Measurements from ENCODE around the gene STS.
"Not testable (repeated sequence)": the region's sequence is repeated elsewhere in the genome, so short reads cannot be mapped to it uniquely, and the experiment has no call there.

Gene STS

DNA sequence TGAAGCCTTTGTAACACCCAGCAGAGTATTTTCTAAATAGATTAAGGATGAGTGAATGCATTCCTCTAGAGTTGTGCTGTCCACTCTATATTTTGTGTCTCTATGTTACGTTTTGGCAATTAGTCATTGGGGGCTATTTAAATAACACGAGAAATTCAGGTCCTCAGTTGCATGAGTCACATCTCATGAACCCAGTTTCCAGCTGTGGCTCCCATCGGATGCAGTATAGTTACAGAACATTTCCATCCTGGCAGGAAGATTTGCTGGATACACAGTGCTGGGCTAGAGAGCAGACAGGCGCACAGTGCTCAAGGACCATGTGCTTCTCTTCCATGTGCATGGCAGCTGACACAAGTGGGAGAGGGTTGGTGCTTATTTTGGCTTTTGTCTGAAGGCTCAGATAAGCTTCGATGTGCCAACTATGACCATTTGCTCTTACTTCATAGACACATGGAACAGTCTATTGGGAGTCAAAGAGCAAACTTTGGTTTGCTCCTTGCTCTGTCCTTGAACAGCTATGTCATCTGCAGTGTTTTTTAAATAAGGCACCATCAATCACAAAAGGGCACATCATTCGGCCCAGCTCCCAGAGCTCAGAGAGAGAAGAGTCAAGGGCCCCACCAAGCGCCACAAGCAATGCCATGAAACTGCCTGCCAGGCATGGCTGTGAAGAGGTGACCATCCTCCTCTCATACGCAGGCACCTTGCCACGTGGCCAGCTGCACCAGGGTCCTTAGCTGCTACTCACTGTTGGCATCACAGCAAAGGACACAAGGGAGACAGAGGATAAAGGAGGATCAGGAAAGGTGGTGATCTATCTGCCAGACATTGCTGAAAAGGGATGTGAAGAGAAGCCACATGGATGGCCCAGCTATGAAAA, 8.1 kb upstream of the STS start:
- DNase-seq: no peak

DNA sequence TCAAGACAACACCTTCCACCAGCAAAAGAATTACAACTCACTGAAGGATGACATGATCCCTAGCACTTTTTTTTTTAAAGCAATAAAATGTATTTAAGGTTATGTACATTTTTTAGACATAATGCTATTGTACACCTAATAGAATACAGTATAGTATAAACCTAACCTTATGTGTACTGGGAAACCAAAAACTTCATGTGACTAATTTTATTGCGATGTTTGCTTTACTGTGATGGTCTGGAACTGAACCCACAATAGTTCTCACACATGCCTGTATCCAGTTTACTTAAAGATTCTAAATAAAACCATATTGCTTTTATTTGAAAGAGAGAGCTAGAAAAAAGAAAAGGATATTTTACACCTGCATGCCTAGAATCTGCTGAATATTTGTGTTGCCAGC, 4.4 kb upstream of the STS start:
- DNase-seq: no peak

DNA sequence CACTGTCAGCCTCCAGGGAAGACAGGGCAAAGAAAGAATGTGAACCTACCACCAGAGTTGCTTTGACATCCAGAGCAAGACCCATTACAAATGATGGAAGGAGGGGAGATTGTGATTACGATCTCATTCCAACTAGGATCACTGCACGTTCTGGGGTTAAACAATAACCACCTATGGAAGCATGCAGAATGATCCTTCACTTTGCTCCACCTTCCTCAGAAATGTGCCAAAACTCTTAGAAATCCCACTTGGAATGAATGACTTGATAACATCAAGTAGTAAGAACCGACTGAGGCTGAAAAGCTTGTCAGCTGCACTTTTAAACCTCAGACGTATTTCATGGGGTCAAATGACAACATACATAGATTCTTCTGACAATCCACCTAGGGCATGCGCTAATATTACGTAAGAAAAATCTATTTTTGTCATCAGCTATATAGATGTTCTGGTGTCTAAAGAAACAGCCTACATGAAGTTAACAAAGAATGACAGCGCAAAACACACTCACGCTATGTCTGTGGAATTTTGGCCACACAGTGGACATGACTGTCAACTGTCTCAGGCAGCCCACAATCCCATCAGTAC, 3.5 kb upstream of the STS start:
- DNase-seq: no peak

DNA sequence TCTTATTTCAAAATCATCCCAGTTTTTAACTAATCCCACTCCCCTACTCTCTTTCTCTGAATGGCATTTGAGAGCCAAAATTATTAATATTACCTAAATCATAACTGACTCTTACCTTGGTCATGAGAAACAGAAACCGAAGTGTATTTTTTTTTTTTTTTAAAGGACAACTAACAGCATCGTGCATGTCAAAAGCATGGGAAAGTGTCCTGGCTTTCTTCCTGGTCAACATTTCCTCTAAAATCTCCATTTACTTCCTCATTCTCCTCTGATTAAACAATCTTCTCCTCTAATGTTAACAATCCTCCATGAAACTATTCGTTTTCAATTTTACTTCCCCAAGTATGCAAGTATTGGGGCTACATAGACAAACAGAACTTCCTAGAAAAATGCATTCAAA, 2.1 kb upstream of the STS start:
- no peak for DNase-seq

DNA sequence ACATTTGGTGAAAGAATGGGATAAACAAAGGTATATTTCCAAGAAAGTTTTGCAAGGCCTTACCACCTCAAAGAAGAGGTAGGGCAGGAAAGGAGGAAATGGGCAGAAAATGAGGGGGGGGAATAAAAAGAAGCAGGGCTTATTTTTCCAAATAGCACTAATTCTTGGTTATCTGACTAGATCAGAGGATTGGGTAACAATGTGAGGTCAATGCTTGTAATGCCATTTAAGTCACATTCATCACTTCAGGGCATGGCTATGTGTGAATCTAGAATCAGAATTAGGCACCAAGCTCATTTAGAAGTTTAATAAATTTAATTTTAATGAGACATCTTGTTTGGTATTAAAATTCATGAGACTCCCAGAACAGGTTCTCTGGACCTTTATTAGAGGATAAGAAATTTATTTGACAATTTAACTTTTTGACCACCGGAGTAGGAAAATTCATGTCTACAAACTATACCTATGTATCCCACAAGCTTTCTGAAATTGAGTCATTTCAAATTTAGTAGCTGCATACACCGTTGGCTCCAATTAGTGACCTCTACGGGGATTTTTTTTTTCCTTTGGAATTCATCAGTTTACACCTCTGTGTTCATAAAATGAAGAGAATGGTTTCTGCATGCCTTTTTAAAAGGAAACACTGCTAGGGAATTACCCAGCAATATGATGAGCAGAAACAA, 1.4 kb upstream of the STS start:
- DNase-seq: no peak

DNA sequence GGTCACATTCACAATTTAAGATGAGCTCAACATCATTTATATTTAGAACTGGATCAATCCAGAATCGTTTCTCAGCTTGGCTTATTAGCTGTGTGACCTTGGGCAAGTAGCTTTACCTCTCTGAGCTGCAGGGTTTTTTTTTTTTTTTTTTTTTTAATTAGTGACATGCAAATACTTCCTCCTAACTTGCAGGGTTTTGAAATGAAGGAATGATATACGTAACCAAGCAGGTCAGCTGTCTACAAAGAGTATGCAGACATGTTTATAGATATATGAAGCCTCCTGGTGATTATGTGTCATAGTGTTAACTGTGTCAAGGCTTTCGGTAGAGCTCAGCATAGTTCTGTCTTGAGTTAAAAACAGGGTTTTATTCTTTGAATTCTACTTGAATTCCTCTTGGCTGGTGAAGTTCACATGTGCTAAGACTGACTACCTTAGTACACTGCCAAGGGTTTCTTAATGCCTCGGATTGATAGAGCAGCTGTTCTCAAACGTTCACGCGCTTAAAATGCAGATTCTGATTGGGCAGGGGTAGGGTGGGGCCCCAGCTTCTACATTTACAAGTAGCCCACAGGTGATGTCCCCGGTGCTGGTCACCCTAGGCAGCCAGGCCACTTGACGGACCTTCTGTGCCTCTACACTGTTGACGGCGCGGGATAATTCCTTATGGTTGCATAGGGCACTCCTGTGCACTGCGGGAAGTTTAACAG, 654 bp upstream of the STS start:
- DNase-seq: no peak

DNA sequence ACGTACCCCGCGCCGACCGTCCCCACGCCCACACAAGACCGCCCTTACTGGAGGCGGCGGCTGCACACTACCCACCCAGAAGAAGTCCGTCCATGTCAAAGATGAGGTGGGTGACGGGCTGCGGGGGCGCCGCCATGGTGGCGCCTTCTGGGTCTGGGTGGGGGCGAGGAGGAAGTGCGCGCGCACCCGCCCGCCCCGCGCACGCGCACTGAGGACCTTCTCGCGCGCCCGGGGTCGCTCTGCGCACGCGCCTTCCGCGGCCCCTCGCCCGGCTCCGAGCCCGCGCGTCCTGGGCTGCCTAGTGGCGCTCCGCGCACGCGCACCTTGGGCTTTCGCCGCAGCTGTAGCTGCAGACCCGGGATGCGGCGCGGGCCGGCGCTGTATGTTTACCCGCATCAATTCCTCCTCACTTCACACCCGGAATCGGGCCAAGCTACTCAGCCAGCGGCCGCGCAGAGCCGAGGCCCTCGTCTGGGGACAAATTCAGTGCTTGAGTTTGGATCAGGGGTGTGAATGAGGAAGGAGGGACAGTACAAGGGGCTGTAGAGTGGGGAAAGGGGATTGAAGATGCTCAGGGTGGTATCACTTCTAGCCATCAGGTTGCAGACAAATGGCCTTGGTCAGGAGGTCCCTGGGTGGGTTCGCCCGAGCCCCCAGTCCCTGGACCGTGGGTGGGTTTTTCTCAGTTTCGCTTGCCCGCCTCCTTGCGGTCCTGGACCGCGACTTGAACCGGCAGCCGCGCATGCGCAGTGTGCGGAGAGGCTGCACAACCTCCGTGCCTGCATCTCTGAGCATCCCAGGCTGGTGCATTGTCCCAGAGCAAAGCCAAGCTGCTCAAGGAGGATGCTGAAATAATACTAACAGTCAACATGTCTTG, 704 bp downstream of the STS start, which contains the start of gene PUDP:
Gene PUDP, minus strand, starts transcription at position 176 of the 877 bp plus-strand sequence. Its CDS starts 40 bp downstream, at position 136.
- peak; percentile 83 for DNase-seq

DNA sequence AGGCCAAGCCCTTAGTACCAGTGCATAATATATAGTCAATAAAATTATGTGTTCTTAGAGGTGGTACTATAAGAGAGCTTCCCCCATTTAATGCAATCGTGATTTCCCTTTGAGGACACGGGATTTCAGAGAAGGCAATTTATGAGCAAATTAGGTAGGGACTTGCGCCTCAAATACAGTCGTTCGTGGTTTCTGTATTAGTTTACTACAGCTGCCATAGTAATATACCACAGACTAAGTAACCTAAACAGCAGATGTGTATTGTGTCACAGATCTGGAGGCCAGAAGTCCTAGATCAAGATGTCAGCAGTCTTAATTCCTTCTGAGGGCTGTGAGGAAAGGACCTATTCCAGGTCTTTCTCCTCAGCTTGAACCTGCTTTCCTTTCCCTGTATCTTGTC, 1.9 kb downstream of the STS start:
- no peak for DNase-seq

DNA sequence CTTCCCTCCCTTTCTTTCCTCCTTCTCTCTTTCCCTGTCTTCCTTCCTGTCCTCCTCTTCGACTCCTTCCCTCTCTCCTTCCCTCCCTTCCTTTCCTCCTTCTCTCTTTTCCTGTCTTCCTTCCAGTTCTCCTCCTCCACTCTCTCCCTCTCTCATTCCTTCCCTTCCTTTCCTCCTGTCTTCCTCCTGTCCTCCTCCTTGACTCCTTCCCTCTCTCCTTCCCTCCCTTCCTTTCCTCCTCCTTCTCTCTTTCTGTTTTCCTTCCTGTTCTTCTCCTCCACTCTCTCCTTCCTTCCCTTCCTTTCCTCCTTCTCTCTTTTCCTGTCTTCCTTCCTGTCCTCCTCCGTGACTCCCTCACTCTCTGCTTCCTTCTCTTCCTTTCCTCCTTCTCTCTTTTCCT, 5.7 kb downstream of the STS start:
- no peak for DNase-seq

DNA sequence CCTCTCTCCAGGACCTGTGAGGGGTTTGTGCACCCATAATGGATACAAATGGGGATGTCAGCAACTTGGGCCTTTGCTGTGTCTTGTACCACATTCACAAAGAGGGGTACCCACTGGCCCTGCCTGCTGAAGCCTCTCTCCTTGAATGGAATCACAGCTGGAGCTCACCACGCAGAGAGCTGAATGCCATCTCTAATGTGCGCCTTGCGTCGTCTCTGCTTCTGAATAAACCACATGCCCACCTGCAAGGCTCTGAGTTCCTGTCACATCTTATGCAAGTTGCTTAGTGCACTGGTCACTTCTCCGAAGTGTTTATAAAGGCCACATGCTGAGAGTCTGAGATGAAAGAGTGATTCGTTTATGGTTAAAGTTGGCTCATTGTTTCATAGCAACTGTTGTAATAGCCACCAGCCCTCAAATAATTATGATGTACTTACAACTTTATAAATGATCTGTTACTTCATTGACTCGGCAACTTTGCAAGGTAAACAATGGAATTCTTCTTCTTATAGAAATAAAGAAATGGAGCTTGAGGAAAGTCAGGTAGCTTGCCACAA, 6.6 kb downstream of the STS start:
- DNase-seq: no peak

DNA sequence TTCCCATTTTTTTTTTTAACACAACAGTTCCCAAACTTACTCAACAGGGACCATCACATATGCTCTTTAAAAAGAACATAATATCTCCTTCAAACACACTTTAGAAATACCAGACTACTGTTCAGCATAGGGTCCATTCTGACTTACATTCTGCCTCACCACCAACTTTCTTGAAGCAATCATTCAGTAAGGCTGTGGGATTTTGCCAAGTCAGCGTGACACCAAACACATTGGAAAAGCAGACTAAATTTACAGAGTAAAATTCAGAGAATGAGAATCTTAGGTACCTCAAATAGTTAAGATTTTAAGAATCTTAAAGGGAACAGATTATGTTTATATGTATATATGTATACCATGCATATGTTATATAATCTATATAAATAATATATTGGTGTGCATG, 7.7 kb downstream of the STS start:
- DNase-seq: no peak

DNA sequence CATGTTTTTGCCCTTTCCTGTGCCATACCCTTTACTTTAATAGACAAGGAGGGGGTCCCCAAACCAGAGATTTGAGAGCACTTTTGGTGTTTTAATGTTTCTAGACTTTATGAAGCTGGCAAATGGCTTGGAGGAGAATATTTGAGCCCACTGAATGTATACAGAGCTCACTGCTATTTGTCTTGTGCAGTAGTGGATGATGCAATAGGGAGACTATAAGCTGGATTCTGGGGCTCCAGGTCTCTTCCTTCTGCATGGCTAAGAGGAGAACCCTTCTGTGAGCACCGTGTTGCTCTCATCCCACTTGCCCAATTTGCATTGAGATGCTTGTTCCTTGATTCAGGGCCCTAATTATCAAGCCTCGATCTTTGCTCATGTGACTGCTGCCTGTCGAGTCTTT, 9.4 kb downstream of the STS start:
- DNase-seq: no peak

DNA sequence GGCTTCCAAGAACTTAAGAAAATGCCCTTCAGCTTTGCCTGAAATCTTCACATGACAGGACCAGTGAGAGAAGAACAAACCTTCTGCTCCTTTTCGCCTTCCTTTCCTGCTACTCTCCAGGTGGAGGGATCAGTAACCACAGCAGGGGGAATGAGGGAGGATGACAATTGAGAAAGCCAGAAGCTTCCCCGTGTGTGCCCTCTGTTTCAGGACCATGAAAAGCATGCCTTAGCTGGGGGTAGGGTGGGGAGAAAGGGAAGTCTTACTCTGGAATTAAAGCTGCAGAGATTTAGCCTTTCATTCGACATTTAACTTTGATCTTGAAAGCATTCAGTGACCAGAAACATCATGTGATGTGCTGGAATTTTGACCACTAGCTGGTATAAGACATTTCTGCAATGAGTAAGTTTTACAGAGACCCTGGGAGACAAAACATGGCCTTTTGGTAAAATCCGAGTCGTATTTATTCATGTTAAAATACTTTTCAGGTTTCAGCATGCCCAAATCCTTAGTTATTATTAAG, 11.0 kb downstream of the STS start:
- DNase-seq: no peak

DNA sequence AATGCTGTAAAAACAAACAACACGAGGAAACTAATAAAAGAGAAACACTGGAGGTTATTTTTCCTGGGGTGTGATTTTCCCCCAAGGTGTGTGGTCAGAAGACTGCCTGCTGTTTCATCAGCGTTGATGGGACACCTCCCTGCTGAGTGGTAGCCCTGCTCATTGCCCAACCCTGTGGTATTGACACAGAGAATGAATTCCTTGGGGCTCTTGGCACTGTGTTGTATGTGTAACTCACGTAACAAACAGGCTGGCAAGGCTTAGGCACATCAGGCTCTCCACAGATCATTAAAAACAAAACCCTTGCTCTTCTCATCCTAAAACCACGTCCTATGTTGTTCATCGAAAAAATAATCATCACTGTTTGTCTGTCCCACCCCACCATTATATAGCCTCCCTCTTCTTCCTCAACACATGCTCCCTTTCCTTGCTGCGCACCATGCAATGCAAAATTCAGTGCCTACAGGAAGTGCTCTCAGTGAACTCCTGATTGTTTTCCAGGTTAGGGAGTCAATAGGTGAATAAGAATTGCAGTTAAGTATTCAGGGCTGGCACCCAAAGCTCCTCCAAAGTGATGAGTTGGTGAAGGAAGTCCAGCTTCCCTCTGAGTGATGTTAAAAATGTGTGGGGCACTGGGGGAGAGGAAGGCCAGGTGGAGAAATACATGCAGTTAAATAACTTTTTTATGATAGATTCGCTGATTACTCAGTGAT, 11.8 kb downstream of the STS start:
- peak; percentile 61 for DNase-seq

DNA sequence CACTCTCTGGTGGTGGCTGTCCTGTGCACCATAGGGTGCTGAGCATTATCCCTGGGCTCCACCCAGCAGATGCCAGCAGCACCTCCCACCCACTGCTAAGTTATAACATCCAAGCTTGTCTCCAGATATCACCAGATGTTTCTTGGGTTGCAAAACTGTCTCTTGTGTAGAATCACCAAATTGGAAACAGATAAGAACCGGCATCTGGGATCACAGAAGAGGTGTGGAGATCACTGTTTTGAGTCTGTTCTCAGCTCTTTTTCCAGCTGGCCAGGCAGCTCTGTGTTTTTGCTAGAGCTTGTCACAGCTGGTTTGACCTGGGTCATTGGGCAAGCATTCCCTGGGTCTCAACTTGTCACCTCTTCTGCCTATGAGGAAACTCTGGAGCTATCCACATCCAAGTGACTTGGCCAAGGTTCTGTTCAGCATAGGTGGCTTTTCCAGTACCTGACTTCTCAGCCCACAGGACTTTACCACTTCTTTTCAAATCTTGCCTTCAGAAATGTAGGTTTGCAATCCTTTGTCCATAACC, 15.7 kb downstream of the STS start:
- no peak for DNase-seq

DNA sequence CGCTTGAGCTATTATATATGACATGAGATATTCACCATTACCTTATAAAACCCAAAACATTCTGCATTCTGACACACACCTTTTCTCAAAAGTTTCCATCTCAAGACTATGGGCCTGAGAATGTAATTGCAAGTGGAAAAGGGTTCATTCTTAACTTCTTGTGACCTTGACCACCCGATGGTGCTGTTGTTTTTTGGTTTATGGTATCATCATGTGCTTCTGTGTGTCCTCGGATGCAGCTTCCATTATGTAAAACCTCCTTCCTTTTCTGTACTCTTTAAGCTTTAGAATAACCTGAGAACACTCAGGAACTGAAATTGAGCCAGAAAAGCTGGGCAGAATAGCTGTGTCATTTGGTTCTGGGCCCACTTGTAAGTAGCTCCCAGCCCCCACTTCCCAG, 16.7 kb downstream of the STS start:
- DNase-seq: no peak

DNA sequence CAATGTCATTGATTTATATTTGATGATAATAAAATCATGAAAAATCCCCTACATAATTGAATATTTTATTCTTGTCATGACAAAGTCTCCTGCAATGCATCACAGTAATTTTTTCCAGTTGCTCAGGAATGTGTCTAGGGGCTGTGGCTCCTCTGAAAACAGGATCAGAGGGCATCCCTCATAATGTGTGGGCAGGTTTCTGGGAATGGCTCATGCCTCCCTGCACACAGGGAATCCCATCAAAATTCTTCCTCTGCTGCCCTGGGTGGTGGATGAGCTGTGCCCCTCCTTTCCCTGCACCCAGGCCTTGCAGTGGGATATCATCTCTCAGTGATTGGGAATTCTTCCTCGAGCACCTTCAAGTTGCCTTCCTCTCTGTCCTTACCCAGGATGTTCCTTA, 20.9 kb downstream of the STS start:
- no peak for DNase-seq

DNA sequence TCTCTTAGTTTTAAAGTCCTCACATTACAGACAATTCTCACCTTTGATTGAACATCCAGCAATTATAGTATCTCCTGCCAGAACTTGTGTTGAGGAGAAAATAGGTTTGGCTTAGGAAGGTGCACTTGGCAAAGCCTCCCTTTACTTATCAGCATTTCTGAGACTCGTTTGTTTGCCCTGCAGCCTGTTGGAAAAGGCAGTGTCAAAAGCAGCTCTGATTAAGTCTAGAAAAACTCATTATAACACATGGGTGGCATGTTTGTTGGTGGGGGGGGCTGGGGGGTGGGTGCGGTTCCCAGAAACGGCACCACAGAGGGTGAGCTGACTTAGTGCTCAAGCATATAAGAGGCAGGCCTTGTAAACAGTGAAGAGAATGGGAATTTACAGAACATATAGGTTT, 22.1 kb downstream of the STS start:
- DNase-seq: no peak

DNA sequence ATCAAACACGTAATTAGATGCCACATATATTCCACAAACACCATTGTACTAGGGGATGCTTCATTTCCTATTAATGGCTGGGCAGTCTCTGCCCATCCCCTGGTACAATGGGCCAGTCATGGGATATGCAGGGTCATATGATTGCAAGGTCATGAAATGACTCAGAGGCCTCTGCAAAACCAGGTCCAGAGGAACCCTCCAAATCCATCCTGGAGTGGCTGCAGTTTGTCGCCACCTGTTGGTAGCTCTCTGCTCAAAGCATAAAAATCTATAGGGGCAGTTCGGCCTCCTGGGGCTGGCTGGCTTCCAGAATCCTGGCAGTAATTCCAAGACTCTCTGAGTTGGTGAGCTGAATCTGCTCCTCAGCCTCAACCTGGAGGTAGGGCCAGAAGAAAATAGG, 23.4 kb downstream of the STS start:
- DNase-seq: no peak

DNA sequence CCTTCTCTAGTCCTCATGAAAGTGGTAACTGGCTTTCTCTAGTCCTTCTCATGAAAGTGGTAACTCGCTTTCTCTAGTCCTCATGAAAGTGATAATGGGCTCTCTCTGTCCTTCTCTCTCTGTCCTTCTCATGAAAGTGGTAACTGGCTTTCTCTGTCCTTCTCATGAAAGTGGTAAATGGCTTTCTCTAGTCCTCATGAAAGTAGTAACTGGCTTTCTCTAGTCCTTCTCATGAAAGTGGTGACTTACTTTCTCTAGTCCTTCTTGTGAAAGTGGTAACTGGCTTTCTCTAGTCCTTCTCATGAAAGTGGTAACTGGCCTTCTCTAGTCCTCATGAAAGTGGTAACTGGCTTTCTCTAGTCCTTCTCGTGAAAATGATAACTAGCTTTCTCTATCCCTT, 31.3 kb downstream of the STS start:
- DNase-seq: not testable (repeated sequence)

DNA sequence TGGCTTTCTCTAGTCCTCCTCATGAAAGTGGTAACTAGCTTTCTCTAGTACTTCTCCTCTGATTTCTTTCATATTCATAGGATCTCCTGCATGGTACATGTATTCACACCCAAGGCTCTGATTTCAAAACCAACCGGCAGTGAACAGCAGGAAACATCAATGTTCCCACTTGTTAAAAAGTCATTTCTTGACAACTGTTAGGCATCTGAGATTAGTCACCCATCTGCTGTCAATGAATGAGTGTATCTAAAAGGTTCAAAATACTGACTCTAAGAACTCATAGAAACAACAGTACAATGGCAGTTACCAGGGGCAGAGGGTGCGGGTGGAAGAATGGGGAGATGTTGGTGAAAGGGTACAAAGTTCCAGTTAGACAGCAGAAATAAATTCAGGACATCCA, 31.9 kb downstream of the STS start:
- no peak for DNase-seq

Measured in NCI-H146 (cell line).